ENCODE data around the gene LRRC2.
"Not testable (repeated sequence)": the region's sequence is repeated elsewhere in the genome, so short reads cannot be mapped to it uniquely, and the experiment has no call there.

LRRC2 gene

GRCh38 chr3:46535746-46536145 is 30.4 kb downstream of the LRRC2 start:
- no peak for DNase-seq (ENCODE audit: low read depth in 1 of 2, low spot score in 1 of 2)

- DNase-seq (ENCODE audit: low read depth in 1 of 2, low spot score in 1 of 2), result no peak
Observed at GRCh38 chr3:46533091-46533490, 33.0 kb downstream of the LRRC2 start.

GRCh38 chr3:46527239-46527638 is 38.9 kb downstream of the LRRC2 start:
- no peak for DNase-seq (ENCODE audit: low read depth in 1 of 2, low spot score in 1 of 2)

- no peak for DNase-seq (ENCODE audit: low read depth in 1 of 2, low spot score in 1 of 2)
Observed at GRCh38 chr3:46524832-46525231, 41.3 kb downstream of the LRRC2 start.

- no peak for DNase-seq (ENCODE audit: low read depth in 1 of 2, low spot score in 1 of 2)
Observed at GRCh38 chr3:46524008-46524407, 42.1 kb downstream of the LRRC2 start.

GRCh38 chr3:46523556-46523955 is 42.5 kb downstream of the LRRC2 start:
- no peak for DNase-seq (ENCODE audit: low read depth in 1 of 2, low spot score in 1 of 2)

- DNase-seq (ENCODE audit: low read depth in 1 of 2, low spot score in 1 of 2), result not testable (repeated sequence)
Observed at GRCh38 chr3:46522201-46522600, 43.9 kb downstream of the LRRC2 start.

- no peak for DNase-seq (ENCODE audit: low read depth in 1 of 2, low spot score in 1 of 2)
Observed at GRCh38 chr3:46521096-46521495, 45.0 kb downstream of the LRRC2 start.

GRCh38 chr3:46520531-46520930 is 45.6 kb downstream of the LRRC2 start:
- no peak for DNase-seq (ENCODE audit: low read depth in 1 of 2, low spot score in 1 of 2)

GRCh38 chr3:46519952-46520351 is 46.1 kb downstream of the LRRC2 start:
- no peak for DNase-seq (ENCODE audit: low read depth in 1 of 2, low spot score in 1 of 2)

- no peak for DNase-seq (ENCODE audit: low read depth in 1 of 2, low spot score in 1 of 2)
Observed at GRCh38 chr3:46517784-46518181, 48.3 kb downstream of the LRRC2 start.

- no peak for DNase-seq (ENCODE audit: low read depth in 1 of 2, low spot score in 1 of 2)
Observed at GRCh38 chr3:46517016-46517783, 48.9 kb downstream of the LRRC2 start.

GRCh38 chr3:46516521-46516920 is 49.6 kb downstream of the LRRC2 start:
- no peak for DNase-seq (ENCODE audit: low read depth in 1 of 2, low spot score in 1 of 2)

GRCh38 chr3:46512191-46512749 is 53.8 kb downstream of the LRRC2 start:
- no peak for DNase-seq (ENCODE audit: low read depth in 1 of 2, low spot score in 1 of 2)

- no peak for DNase-seq (ENCODE audit: low read depth in 1 of 2, low spot score in 1 of 2)
Observed at GRCh38 chr3:46509661-46510187, 56.4 kb downstream of the LRRC2 start.

- DNase-seq (ENCODE audit: low read depth in 1 of 2, low spot score in 1 of 2), result no peak
Observed at GRCh38 chr3:46508850-46509591, 57.1 kb downstream of the LRRC2 start.

- no peak for DNase-seq (ENCODE audit: low read depth in 1 of 2, low spot score in 1 of 2)
Observed at GRCh38 chr3:46506526-46506925, 59.6 kb downstream of the LRRC2 start.

GRCh38 chr3:46505953-46506352 is 60.1 kb downstream of the LRRC2 start:
- no peak for DNase-seq (ENCODE audit: low read depth in 1 of 2, low spot score in 1 of 2)

- peak in 1 of 2 donors; percentile 5 for DNase-seq (ENCODE audit: low read depth in 1 of 2, low spot score in 1 of 2)
Observed at GRCh38 chr3:46504789-46505188, 61.3 kb downstream of the LRRC2 start.

GRCh38 chr3:46503200-46503874 is 62.8 kb downstream of the LRRC2 start:
- no peak for DNase-seq (ENCODE audit: low read depth in 1 of 2, low spot score in 1 of 2)

GRCh38 chr3:46501702-46502101 is 64.4 kb downstream of the LRRC2 start:
- no peak for DNase-seq (ENCODE audit: low read depth in 1 of 2, low spot score in 1 of 2)

Measured in activated T-helper 1 cell treated with anti-CD3 and anti-CD28 coated beads, Interleukin-2, amount 50 U/mL, for 16 hours (primary cell).